NCI-H748 treated with DMSO at 0.1 percent for 48 hours (cell line): Measurements from ENCODE around the gene RRP9.
"Not testable (repeated sequence)": the region's sequence is repeated elsewhere in the genome, so short reads cannot be mapped to it uniquely, and the experiment has no call there.

ENCODE experiments used
- DNase-seq: peaks from one replicate; lab custom pipeline; 2025; lab: John Stamatoyannopoulos, UW

RRP9 gene

GRCh38 chr3:51904034-51904823, 37.5 kb downstream of the RRP9 start:
- no peak for DNase-seq

GRCh38 chr3:51902361-51902760, 39.3 kb downstream of the RRP9 start:
- DNase-seq, result not testable (repeated sequence)

- DNase-seq, result not testable (repeated sequence)
Measured at GRCh38 chr3:51900043-51900442, 41.7 kb downstream of the RRP9 start.

- no peak for DNase-seq
Measured at GRCh38 chr3:51897391-51897790, 44.3 kb downstream of the RRP9 start.

GRCh38 chr3:51896607-51897305, 44.9 kb downstream of the RRP9 start:
- no peak for DNase-seq

GRCh38 chr3:51894939-51895338, 46.8 kb downstream of the RRP9 start:
- no peak for DNase-seq

- DNase-seq, result no peak
Measured at GRCh38 chr3:51894391-51894790, 47.3 kb downstream of the RRP9 start.

- DNase-seq, result no peak
Measured at GRCh38 chr3:51891242-51892039, 50.3 kb downstream of the RRP9 start.

- no peak for DNase-seq
Measured at GRCh38 chr3:51888463-51889105, 53.1 kb downstream of the RRP9 start.

- no peak for DNase-seq
Measured at GRCh38 chr3:51887620-51888019, 54.1 kb downstream of the RRP9 start.

- no peak for DNase-seq
Measured at GRCh38 chr3:51886447-51886846, 55.3 kb downstream of the RRP9 start.
